Measurements from ENCODE around the gene WSB1.

WSB1 gene

DNA sequence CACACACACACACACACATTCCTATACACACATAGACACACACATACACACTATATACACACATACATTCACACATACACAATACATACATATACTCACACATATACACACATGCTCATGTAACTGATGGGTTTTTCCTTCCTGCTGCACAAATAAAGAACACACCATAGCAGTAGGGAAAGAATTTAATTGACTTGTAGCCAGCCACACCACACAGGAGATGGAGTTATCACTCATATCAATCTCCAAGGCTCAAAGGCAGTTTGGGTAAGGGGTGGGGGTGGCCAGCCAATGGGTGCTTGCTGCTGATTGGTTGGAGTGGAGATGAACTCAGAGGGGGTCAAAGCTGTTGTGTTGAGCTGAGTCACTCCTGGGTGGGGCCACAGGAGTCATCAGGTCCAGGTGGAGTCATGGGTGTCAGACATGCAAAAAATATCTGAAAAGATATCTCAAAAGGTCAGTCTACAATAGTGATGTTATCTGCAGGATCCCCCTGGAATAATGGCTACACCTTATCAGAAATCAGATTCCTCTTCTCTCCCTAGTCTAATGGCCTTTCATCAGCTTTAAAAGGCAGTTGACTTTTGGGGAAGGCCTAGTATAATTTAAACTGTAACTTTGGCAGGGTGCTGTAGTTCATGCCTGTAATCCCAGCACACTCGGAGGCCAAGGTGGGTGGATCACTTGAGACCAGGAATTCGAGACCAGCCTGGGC is 46.1 kb downstream of the WSB1 start:
- no peak for DNase-seq

DNA sequence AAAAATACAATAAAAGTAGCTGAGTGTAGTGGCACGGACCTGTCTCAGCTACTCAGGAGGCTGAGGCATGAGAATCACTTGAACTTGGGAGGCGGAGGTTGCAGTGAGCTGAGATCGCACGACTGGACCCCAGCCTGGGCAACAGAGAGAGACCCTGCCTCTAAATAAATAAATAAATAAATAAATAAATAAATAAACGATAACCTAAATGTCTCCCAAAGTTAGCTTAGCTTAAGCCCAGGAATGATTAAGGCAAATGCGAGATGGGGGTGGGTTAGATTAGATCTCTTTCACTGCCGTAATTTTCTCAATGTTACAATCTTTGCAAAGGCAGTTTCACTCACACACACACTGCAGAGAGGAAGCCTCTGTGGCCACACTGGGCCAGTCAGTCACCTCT is 46.7 kb downstream of the WSB1 start:
- DNase-seq = no peak

GRCh38 chr17:27341041-27341471 is 47.1 kb downstream of the WSB1 start:
- DNase-seq = peak; percentile 27

DNA sequence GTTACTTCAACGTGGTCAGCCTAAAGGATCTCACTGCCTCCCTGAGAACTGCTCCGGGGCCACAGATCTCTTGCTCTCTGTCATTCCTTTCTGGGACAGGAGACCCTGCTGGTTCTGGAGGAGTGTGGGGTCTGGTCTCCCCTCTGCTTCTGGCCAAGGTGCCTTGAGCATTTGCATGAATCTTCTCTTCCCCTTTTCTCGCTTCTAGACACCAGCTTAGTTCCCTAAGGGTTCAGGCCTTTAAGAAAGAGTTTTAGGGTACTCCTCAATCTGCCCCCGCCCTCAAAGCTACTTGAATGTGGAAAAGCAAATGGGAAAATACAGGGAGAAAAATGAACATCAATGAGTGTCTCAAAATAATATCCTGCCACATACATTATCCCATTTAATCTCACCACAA is 48.1 kb downstream of the WSB1 start:
- DNase-seq = no peak

DNA sequence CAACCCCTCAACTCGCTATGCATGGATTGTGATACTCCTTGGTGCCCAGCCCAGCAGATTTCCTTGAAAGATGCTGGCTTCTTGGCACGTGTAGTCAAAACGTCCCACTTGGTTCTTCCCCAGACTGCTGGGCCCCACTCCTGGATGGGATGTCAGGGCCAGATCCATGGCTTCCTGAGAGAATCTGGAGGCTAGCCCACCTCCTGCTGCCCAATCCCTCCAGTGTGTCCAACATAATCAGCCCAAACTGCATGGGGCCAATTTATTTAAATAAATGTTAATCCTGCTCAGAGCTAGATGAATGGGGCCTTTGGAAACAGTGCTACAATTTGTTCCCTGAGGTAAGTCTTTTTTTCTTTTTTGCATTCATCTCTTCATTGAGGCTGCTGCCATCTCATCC is 49.4 kb downstream of the WSB1 start:
- no peak for DNase-seq

GRCh38 chr17:27343977-27344607 is 50.2 kb downstream of the WSB1 start:
- DNase-seq = peak; percentile 32

- peak; percentile 97 for DNase-seq
These were observed 51.4 kb downstream of the WSB1 start for GRCh38 chr17:27345141-27345904.

- no peak for DNase-seq
These were observed 52.5 kb downstream of the WSB1 start for GRCh38 chr17:27346228-27346899.

DNA sequence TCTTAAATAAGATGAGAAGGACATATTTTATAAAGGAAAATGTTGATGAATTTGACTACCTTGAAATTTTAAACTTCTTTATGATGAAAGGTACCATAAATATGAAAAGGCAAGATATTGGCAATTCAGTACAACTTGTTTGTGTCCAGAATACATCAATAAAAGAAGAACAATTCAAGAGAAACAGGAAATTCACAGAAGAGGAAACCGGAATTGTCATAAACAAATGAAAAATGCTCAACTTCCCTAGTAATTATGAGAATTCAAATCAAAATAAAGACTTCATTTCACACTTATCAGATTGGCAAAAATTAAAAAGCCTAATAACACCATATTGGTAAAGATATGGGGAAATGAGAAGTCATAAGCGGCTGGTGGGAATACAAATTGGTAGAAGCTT is 54.3 kb downstream of the WSB1 start:
- DNase-seq = no peak

- no peak for DNase-seq
These were observed 55.7 kb downstream of the WSB1 start for GRCh38 chr17:27349540-27350021.

DNA sequence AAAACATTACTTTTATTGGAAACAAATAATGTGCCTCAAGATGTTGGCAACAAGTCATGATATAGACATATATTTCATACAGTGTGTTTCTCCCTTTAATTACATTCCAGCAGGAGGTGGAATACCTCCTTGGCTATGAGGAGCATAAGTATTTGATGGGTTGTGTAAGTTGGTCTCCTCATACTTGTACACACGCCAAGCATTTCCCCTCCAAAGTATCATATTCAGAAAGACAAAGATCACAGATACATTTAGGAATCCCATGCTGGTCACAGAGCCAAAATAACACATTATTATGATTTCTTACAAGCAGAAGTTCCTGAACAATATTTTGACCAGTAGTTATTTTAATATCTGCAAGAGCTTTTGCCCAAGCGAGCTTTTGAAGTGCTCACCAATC is 57.8 kb downstream of the WSB1 start:
- no peak for DNase-seq

DNA sequence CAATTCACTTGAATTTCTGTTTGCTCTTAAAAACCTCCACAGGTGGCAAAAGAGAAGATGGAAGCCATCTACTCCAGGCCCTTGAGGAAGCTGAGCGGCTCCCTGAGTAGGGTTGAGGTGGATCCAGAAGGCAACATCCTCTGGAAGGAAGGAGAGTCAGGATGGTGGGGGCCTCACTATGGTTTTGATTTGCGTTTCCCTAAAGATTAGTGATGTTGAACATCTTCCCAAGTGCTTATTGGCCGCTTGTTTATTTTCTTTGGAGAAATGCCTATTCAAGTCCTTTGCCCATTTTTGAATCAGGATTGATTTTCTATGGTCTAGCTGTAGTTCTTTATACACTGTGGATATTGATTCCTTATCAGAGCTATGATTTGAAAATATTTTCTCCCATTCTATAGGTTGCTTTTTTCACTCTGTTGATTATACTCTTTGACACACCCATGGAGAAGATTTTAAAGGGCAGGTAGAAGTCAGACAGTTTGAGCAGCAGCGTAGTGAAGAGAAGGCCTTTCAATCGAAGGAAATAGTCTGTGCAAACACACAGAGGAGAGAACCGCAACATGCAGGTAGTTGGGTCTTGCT is 58.6 kb downstream of the WSB1 start:
- DNase-seq = no peak

DNA sequence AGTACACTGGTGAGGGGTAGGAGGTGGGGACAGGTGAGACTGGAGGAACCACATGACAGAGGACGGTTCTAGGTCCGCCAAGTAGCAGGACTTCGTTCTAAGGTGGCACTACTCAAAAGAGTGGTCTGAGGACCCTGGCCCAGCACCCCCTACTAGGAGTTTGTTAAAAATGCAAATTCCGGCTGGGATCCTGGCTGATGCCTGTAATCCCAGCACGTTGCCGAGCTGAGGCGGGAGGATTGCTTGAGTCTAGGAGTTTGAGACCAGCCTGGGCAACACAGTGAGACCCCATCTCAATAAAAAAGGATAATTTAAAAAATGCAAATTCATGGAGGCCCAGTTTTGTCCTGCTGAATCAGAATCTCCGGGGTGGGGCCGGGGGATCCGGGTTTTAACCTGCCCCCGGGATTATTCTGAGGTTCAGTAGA is 59.1 kb downstream of the WSB1 start:
- DNase-seq = no peak

DNA sequence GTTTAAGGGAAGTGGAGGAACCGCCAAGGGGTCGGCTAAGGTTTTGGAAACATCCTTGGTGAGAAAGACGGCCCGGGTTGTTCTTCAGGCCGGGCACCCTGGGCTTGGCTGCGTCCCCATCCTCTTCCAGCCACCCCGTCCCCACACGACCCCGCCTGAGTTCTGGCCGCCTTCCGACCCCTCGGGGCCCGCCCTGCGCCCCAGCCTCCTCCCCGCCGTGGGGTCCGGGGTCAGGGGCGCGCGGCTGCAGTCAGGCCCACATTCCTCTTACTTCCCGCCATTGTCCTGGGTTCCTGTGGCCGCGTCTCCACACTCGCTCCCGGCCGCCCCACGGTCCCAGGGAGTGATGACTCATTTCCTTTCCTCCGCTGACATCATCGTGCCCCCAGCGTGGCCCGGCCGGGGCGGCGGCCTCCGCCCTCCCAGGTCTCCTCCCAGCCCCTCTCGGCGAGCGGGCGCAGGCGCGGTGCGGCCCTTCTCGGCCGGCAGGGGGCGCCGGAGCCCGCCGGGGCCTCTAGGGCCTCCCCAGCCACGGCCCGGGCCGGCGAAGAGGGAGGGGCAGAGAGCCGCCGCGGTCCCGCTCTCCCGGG is 59.6 kb downstream of the WSB1 start:
- peak; percentile 86 for DNase-seq

GRCh38 chr17:27354051-27354490 is 60.2 kb downstream of the WSB1 start:
- DNase-seq = no peak

- no peak for DNase-seq
These were observed 60.7 kb downstream of the WSB1 start for GRCh38 chr17:27354491-27355081.

- DNase-seq = no peak
These were observed 61.5 kb downstream of the WSB1 start for GRCh38 chr17:27355419-27355818.

GRCh38 chr17:27356091-27356705 is 62.3 kb downstream of the WSB1 start:
- DNase-seq = no peak

- DNase-seq = no peak
These were observed 63.3 kb downstream of the WSB1 start for GRCh38 chr17:27357236-27357635.

DNA sequence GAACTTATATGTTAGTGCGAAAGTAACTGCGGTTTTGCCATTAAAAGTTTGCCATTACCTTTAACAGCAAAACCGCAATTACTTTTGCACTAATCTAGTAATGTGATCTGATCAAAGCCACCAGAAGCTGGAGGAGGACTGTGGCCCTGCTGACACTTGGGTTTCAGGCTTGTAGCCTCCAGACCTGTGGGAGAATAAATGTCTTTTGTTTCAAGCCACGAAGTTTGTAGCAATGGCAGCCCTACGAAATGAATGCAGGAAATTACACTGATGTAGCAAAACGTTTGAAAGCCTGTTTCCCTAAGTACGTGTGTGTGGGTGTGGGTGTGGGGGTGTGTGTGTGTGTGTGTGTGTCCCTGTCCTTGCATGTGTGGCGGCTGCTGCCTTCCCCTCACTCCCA is 66.6 kb downstream of the WSB1 start:
- DNase-seq = no peak

DNA sequence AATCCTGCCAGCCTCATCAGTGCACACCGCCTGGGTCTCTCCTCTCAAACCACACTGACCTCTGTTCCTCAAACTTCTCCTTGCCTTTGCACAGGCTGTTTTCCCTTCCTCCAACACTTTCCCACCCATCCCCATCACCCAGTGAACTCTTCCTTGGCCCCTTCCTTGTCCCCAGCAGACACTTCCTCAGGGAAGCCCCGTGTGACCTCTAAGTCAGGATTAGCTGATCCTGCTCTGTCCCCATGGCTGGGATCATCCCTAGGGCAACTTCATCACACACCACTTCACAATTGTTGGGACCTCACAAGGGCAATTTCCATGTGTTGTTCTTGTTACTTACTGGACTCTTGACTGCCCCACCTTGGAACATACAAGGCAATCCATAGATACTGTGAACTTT is 67.8 kb downstream of the WSB1 start:
- no peak for DNase-seq

GRCh38 chr17:27362503-27362902 is 68.6 kb downstream of the WSB1 start:
- DNase-seq = no peak
